ENCODE data around the gene ZNF45. TPM values are rescaled to one million over a fixed set of nuclear protein-coding genes. Genes with fewer than 3 reads are reported as not detected.

The ZNF45 gene
- total and polyA plus RNA-seq, 2 donors from 2014 or later: 4.8 to 16.1 TPM

GRCh38 chr19:43940719-43941118 is 5.6 kb upstream of the ZNF45 start:
- TF ChIP-seq CTCF (IDR thresholded peaks at IDR 0.05; ENCODE audit: borderline replicate concordance, extremely low read depth, insufficient read depth): no peak
- FAIRE-seq: no peak
- no peaks in the 10 kb centered on the region for H3K27me3 ChIP-seq (ENCODE audit: control insufficient read depth, insufficient read depth, low read length)
- no peaks in the 10 kb centered on the region for H3K36me3 ChIP-seq (ENCODE audit: control insufficient read depth in 2 of 3, insufficient read depth in 3 of 3, low read length in 3 of 3)
- H3K4me3 ChIP-seq (ENCODE audit: low read length in 3 of 3): no peak overlapping the region
- intact Hi-C loops (cut with DNase I): no loop called here
- no peak overlapping the region for H3K9ac ChIP-seq (ENCODE audit: low read length in 3 of 3)
- no peak for DNase-seq
- no peaks in the 10 kb centered on the region for H3K9me3 ChIP-seq (ENCODE audit: control insufficient read depth in 2 of 3, insufficient read depth in 1 of 3, low read length in 3 of 3)
- no peak overlapping the region for H3K27ac ChIP-seq (ENCODE audit: low read depth in 2 of 2, low read length in 2 of 2)
- peaks cover 0 to 2% (median 0%) of the 10 kb centered on the region in 3 donors for H3K4me1 ChIP-seq (ENCODE audit: control insufficient read depth in 2 of 3, insufficient read depth in 2 of 3, low read depth in 1 of 3, low read length in 3 of 3)

- H3K9me3 ChIP-seq (ENCODE audit: control insufficient read depth in 2 of 3, insufficient read depth in 1 of 3, low read length in 3 of 3): no peaks in the 10 kb centered on the region
- no peaks in the 10 kb centered on the region for H3K36me3 ChIP-seq (ENCODE audit: control insufficient read depth in 2 of 3, insufficient read depth in 3 of 3, low read length in 3 of 3)
- no peaks in the 10 kb centered on the region for H3K27me3 ChIP-seq (ENCODE audit: control insufficient read depth, insufficient read depth, low read length)
- peaks cover 0 to 3% (median 0%) of the 10 kb centered on the region in 3 donors for H3K4me1 ChIP-seq (ENCODE audit: control insufficient read depth in 2 of 3, insufficient read depth in 2 of 3, low read depth in 1 of 3, low read length in 3 of 3)
- H3K9ac ChIP-seq (ENCODE audit: low read length in 3 of 3): no peak overlapping the region
- FAIRE-seq: no peak
- no peak for DNase-seq
- no peak overlapping the region for H3K4me3 ChIP-seq (ENCODE audit: low read length in 3 of 3)
- TF ChIP-seq CTCF (IDR thresholded peaks at IDR 0.05; ENCODE audit: borderline replicate concordance, extremely low read depth, insufficient read depth): no peak
- intact Hi-C loops (cut with DNase I): no loop called here
- H3K27ac ChIP-seq (ENCODE audit: low read depth in 2 of 2, low read length in 2 of 2): no peak overlapping the region
Observed at GRCh38 chr19:43939557-43940260, 4.6 kb upstream of the ZNF45 start.

GRCh38 chr19:43936188-43936587 is 1.1 kb upstream of the ZNF45 start:
- no peak for FAIRE-seq
- Histone ChIP-seq H3K36me3 (ENCODE audit: control insufficient read depth in 2 of 3, insufficient read depth in 3 of 3, low read length in 3 of 3) (peaks cover 4 to 11% (median 5%) of the 10 kb centered on the region in 3 donors), H3K9ac (ENCODE audit: low read length in 3 of 3) (no peak overlapping the region), H3K4me1 (ENCODE audit: control insufficient read depth in 2 of 3, insufficient read depth in 2 of 3, low read depth in 1 of 3, low read length in 3 of 3) (peaks cover 0 to 9% (median 8%) of the 10 kb centered on the region in 3 donors), H3K27ac (ENCODE audit: low read depth in 2 of 2, low read length in 2 of 2) (no peak overlapping the region), H3K27me3 (ENCODE audit: control insufficient read depth, insufficient read depth, low read length) (no peaks in the 10 kb centered on the region), H3K4me3 (ENCODE audit: low read length in 3 of 3) (peak overlapping the region in 1 of 3 donors; percentile 72), H3K9me3 (ENCODE audit: control insufficient read depth in 2 of 3, insufficient read depth in 1 of 3, low read length in 3 of 3) (no peaks in the 10 kb centered on the region)
- peak in 2 of 5 donors; percentile 9 to 12 for DNase-seq
- intact Hi-C loops (cut with DNase I): no loop called here
- no peak for TF ChIP-seq CTCF (IDR thresholded peaks at IDR 0.05; ENCODE audit: borderline replicate concordance, extremely low read depth, insufficient read depth)

Measured in kidney (tissue), 14 donors.